CD4-positive, alpha-beta T cell treated with Interleukin-21 for 1 hour (primary cell): Measurements from ENCODE around the gene RRP1B.

Source experiments
- DNase-seq: peaks from one replicate; pipeline ENCODE4 v3.0.0-alpha.2; 2020

Gene RRP1B

GRCh38 chr21:43727519-43728153 is 68.3 kb downstream of the RRP1B start:
- no peak for DNase-seq

GRCh38 chr21:43728154-43728466 is 68.8 kb downstream of the RRP1B start:
- DNase-seq: no peak

GRCh38 chr21:43728467-43729390 is 69.4 kb downstream of the RRP1B start:
- DNase-seq: peak; percentile 84

GRCh38 chr21:43731476-43731875 is 72.1 kb downstream of the RRP1B start:
- DNase-seq: no peak

GRCh38 chr21:43731891-43732711 is 72.7 kb downstream of the RRP1B start:
- DNase-seq: no peak

- no peak for DNase-seq
Observed at GRCh38 chr21:43733060-43733459, 73.7 kb downstream of the RRP1B start.

GRCh38 chr21:43733529-43734071 is 74.2 kb downstream of the RRP1B start:
- no peak for DNase-seq

- DNase-seq: no peak
Observed at GRCh38 chr21:43734131-43734927, 75.0 kb downstream of the RRP1B start.

GRCh38 chr21:43734928-43735229 is 75.5 kb downstream of the RRP1B start:
- no peak for DNase-seq

GRCh38 chr21:43735236-43736091 is 76.1 kb downstream of the RRP1B start:
- DNase-seq: no peak

GRCh38 chr21:43736224-43736883 is 77.0 kb downstream of the RRP1B start:
- DNase-seq: no peak

- no peak for DNase-seq
Observed at GRCh38 chr21:43737158-43737950, 78.0 kb downstream of the RRP1B start.

GRCh38 chr21:43739621-43740435 is 80.5 kb downstream of the RRP1B start:
- DNase-seq: no peak

GRCh38 chr21:43740497-43741156 is 81.3 kb downstream of the RRP1B start:
- no peak for DNase-seq

GRCh38 chr21:43741423-43742096 is 82.2 kb downstream of the RRP1B start:
- DNase-seq: no peak

- DNase-seq: no peak
Observed at GRCh38 chr21:43743947-43744346, 84.6 kb downstream of the RRP1B start.

- DNase-seq: no peak
Observed at GRCh38 chr21:43744725-43745124, 85.4 kb downstream of the RRP1B start.
